ENCODE results near the gene DPRX. TPM values are rescaled to one million over a fixed set of nuclear protein-coding genes. Genes with fewer than 3 reads are reported as not detected.

The DPRX gene
- total and polyA plus RNA-seq, 2 of the 13 experiments (the other 11 are each of a cell fraction or from before 2014, with no cell fraction given) = not detected

DNA sequence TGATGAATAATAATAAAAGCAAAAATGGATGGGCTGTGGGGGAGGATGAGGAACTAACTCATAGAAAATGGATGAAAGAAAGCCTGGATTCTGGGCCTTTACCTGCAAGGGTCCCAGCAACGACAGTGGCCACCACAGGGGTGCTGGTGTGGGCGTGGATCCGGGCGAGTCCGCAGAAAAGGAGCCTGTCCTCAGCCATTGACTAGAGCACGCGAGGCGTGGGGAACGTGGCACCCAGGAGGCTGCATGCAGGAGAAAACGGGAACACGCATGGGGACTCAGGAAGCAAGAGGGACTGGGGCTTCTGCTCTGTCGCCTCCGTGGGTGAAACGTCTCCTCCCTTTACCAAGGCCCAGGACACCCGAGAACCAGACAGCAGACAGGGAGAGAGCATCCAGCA is 25.8 kb upstream of the DPRX start (continued):
- TF ChIP-seq, protein P1, sequence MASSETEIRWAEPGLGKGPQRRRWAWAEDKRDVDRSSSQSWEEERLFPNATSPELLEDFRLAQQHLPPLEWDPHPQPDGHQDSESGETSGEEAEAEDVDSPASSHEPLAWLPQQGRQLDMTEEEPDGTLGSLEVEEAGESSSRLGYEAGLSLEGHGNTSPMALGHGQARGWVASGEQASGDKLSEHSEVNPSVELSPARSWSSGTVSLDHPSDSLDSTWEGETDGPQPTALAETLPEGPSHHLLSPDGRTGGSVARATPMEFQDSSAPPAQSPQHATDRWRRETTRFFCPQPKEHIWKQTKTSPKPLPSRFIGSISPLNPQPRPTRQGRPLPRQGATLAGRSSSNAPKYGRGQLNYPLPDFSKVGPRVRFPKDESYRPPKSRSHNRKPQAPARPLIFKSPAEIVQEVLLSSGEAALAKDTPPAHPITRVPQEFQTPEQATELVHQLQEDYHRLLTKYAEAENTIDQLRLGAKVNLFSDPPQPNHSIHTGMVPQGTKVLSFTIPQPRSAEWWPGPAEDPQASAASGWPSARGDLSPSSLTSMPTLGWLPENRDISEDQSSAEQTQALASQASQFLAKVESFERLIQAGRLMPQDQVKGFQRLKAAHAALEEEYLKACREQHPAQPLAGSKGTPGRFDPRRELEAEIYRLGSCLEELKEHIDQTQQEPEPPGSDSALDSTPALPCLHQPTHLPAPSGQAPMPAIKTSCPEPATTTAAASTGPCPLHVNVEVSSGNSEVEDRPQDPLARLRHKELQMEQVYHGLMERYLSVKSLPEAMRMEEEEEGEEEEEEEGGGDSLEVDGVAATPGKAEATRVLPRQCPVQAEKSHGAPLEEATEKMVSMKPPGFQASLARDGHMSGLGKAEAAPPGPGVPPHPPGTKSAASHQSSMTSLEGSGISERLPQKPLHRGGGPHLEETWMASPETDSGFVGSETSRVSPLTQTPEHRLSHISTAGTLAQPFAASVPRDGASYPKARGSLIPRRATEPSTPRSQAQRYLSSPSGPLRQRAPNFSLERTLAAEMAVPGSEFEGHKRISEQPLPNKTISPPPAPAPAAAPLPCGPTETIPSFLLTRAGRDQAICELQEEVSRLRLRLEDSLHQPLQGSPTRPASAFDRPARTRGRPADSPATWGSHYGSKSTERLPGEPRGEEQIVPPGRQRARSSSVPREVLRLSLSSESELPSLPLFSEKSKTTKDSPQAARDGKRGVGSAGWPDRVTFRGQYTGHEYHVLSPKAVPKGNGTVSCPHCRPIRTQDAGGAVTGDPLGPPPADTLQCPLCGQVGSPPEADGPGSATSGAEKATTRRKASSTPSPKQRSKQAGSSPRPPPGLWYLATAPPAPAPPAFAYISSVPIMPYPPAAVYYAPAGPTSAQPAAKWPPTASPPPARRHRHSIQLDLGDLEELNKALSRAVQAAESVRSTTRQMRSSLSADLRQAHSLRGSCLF (CRISPR knock-in tag; IDR thresholded peaks at IDR 0.05; ENCODE audit: borderline replicate concordance) = no peak
- TF ChIP-seq RFX3 (CRISPR knock-in tag; IDR thresholded peaks at IDR 0.05) (no peak), DPF2 (CRISPR knock-in tag; IDR thresholded peaks at IDR 0.05; ENCODE audit: borderline replicate concordance, low read depth) (no peak), REPIN1 (CRISPR knock-in tag; IDR thresholded peaks at IDR 0.05; ENCODE audit: borderline replicate concordance, low read depth) (no peak), ZNF577 (CRISPR knock-in tag; IDR thresholded peaks at IDR 0.05; ENCODE audit: borderline replicate concordance, low read depth) (no peak), KDM2A (CRISPR knock-in tag; IDR thresholded peaks at IDR 0.05; ENCODE audit: borderline replicate concordance, low read depth) (no peak), SIN3B (IDR thresholded peaks at IDR 0.05; ENCODE audit: low read length) (no peak), ELF1 (CRISPR knock-in tag; IDR thresholded peaks at IDR 0.05) (no peak), MTF2 (CRISPR knock-in tag; IDR thresholded peaks at IDR 0.05; ENCODE audit: borderline replicate concordance) (no peak), ZNF775 (CRISPR knock-in tag; IDR thresholded peaks at IDR 0.05; ENCODE audit: borderline replicate concordance) (no peak)
- TF ChIP-seq, protein P2, sequence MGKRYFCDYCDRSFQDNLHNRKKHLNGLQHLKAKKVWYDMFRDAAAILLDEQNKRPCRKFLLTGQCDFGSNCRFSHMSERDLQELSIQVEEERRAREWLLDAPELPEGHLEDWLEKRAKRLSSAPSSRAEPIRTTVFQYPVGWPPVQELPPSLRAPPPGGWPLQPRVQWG (CRISPR knock-in tag; IDR thresholded peaks at IDR 0.05; ENCODE audit: borderline replicate concordance, low read depth) = no peak
